Measurements from ENCODE around the gene PTPRK.

PTPRK gene

DNA sequence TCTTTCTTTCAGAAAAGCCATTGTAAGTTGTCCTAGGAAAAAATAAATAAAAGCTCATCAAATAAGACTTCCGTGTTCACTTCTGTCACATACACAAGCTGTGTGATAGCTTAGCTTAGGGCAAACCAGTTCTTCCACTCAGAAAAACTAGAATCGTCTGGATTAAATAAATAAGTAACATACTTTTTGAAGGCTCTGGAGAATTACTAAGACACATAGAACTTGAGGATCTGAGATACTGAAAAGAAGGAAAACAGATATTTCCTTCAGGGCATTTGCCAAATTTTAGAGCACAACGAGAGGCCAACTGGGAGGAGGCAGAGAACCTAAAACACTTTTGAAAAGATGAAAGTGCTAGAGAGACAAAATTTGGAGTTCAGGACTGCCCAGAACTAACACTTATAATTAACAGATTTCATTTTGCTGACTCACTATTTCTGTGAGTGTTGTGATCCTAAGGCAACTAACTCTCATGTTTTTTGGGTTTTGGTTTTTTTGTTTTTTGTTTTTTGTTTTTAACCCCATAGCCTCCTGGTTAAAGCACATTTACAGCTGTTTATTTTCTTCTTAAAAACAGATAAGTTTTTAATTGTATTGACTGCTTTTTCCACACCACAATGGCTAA is 580.8 kb downstream of the PTPRK start:
- H3K27ac ChIP-seq: no peak overlapping the region
- TF ChIP-seq, protein P1, sequence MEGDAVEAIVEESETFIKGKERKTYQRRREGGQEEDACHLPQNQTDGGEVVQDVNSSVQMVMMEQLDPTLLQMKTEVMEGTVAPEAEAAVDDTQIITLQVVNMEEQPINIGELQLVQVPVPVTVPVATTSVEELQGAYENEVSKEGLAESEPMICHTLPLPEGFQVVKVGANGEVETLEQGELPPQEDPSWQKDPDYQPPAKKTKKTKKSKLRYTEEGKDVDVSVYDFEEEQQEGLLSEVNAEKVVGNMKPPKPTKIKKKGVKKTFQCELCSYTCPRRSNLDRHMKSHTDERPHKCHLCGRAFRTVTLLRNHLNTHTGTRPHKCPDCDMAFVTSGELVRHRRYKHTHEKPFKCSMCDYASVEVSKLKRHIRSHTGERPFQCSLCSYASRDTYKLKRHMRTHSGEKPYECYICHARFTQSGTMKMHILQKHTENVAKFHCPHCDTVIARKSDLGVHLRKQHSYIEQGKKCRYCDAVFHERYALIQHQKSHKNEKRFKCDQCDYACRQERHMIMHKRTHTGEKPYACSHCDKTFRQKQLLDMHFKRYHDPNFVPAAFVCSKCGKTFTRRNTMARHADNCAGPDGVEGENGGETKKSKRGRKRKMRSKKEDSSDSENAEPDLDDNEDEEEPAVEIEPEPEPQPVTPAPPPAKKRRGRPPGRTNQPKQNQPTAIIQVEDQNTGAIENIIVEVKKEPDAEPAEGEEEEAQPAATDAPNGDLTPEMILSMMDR (IDR thresholded peaks at IDR 0.05): no peak
- no peak for TF ChIP-seq ZFX (IDR thresholded peaks at IDR 0.05; ENCODE audit: borderline replicate concordance)

DNA sequence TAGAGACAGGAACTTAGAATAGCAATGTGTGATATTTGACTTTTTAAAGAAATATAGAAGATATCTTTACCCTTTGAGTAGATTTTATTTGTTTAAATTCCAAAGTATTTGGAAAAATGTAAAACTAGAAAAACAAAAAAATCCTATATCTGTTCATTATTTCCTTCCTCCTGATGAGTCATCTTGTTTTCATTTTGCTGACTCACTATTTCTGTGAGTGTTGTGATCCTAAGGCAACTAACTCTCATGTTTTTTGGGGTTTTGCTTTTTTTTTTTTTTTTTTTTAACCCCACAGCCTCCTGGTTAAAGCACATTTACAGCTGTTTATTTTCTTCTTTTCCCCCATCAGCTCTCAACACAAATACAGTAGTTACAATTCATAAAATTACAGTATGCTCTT is 581.7 kb downstream of the PTPRK start:
- H3K27ac ChIP-seq: no peak overlapping the region
- TF ChIP-seq, protein P1 (IDR thresholded peaks at IDR 0.05): no peak
- TF ChIP-seq ZFX (IDR thresholded peaks at IDR 0.05; ENCODE audit: borderline replicate concordance): no peak

DNA sequence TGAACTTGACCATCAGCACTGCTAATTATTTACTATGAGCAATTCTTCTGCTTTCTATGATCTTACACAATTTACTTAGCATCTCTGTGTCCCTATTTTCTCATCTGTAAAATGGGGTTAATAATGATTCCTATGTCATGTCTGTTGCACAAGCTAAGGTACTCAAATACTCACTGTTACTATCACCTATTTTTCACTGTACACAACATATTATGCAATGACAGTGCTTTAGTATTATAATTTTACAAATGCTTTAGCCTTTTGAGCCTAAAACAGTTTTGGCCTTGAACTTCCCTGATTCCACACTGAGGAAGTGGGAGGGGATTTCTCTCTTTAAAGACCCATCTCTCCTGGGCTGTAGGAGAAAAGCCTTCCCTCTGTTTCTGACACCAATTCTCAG is 582.7 kb downstream of the PTPRK start:
- TF ChIP-seq, protein P1 (IDR thresholded peaks at IDR 0.05): no peak

DNA sequence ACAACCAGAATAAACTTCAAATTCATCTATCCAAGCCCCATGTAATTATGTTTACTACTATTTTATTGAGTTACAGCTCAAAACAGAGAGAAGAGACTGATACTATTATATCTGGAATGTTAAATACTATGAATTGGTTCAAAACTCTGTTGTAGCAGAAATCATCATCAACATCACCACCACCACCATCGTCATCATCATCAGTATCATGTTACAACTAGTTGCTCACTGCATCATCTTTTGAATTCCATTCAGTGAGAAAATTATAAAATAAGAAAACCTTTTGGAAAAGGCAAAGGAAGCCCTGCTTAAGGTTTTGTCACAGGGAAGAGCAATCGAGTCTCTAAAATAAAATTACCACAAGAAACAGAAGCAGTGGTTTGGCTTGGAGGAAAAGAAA is 583.3 kb downstream of the PTPRK start:
- TF ChIP-seq, protein P1 (IDR thresholded peaks at IDR 0.05): no peak
- no peak for TF ChIP-seq ZFX (IDR thresholded peaks at IDR 0.05; ENCODE audit: borderline replicate concordance)
- H3K27ac ChIP-seq: no peak overlapping the region

More for the DNA sequence above, 582.7 kb downstream of the PTPRK start:
- H3K27ac ChIP-seq: no peak overlapping the region

DNA sequence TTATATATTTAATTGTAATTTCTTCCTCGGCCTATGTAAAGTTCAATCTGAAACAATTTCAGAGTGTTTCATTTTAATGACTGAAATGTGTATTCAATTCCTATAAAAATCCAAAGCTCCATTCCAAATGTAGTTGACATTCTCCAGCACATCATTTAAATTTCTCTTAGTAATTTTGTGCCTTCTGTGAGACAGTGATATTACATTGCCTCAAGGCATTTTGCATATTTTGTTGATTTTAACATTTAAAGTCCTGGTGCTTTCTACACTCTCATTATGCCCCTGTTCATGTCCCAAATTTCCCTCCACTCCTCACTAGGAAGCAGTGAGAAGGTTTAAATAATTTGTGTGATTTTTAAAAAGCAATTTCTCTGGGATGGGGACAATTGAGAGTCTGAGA is 585.4 kb downstream of the PTPRK start:
- H3K27ac ChIP-seq: no peak overlapping the region
- TF ChIP-seq, protein P1 (IDR thresholded peaks at IDR 0.05): no peak
- no peak for TF ChIP-seq ZFX (IDR thresholded peaks at IDR 0.05; ENCODE audit: borderline replicate concordance)

DNA sequence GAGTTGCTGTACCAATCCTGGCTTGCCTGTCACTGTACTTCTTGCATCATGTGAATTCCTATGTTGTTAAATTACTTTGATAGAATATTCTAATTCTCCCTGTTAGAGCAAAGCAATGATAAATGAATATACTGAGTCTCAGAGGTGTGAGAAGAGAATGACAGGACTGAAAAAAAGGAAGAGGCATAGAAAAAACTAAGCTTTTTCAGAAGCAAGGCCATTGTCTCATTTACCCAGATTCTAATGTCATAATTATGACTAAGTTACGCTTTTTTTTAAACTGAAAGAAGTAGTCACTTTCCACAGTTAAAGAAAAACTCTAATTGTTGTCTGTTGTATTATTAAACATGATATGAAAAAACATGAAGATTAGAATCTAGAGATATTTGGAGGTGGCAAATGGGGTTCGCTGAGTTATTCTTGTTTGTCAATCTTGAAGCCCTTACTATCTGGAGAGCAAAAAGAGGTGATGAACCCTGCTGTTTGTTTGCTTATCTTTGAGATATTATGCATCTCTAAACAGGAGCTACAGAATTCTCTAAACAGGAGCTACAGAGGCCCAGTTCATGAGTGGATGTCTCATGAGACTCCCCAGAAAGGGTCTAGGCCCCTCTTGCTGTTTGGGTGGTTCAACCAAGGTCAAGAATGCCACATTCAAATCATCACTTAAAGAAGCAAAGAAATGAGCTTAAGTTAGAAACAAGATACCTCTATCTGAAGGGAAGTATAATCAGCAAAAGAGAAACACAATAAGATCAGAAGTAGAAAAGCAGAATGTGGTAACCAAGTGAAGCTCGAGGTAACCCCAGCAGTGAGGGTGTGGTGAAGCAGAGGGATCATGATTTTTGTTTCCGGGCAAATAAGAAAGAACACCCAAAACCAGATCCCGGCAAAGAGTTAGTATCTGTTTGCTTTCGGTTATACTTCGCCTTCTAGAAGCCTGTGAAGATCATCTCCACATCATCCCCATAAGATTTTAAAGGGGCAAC is 586.3 kb downstream of the PTPRK start:
- no peak for TF ChIP-seq ZFX (IDR thresholded peaks at IDR 0.05; ENCODE audit: borderline replicate concordance)
- TF ChIP-seq, protein P1 (IDR thresholded peaks at IDR 0.05): no peak
- no peak overlapping the region for H3K27ac ChIP-seq

DNA sequence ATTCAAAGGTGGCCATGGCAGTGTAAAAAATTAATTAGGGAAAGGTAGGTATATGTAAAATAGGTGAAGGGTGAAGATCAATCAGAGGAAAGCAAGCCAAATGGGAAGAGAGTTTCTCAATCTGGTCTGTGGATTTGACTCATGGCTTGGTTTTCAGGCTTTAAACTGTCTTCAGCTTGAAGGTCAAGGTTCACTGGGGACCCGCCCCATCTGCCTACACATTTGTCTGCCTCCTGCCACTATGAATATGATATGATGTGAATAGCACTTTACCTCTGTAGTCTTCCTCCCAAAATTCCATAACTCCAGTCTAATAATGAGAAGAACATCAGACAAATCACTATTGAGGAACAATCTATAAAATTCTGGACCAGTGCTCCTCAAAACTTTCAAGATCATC is 587.3 kb downstream of the PTPRK start:
- no peak for TF ChIP-seq ZFX (IDR thresholded peaks at IDR 0.05; ENCODE audit: borderline replicate concordance)
- TF ChIP-seq, protein P1 (IDR thresholded peaks at IDR 0.05): no peak
- H3K27ac ChIP-seq: no peak overlapping the region

All from 22Rv1 (cell line).